PC-3 (cell line): ENCODE measurements around the gene MMS19. TPM values are rescaled to one million over a fixed set of nuclear protein-coding genes. Genes with fewer than 3 reads are reported as not detected.

Source experiments
- ATAC-seq: fragments of 200-7000 bp; cut with Tn5 transposase; 2 replicates; pipeline ENCODE4 v1.9.1; 2020; ENCODE audit warnings: mild to moderate bottlenecking, moderate library complexity
- BruUV-seq: library from RNA; stranded (reverse); fragments of 400-500 nt; replicated peaks from 2 replicates; lab custom pipeline; 2021; lab: Mats Ljungman, UMichigan
- CTCF ChIA-PET: fragments of 300-600 bp; sonication (Branson Sonifier 250); formaldehyde crosslinking; loops from one replicate; lab custom pipeline; 2022; ENCODE audit warnings: antibody characterized with exemption; lab: Charles Lee
- POLR2A ChIA-PET: fragments of 300-600 bp; sonication (Branson Sonifier 250); formaldehyde crosslinking; loops from one replicate; lab custom pipeline; 2022; ENCODE audit warnings: antibody characterized with exemption; ENCODE audit not compliant: unreplicated experiment; lab: Charles Lee
- DNase-seq: peaks from one replicate; pipeline ENCODE4 v3.0.0-alpha.2; 2015
- H2AFZ ChIP-seq: fragments of 300-600 bp; sonication (generic); 2 replicates; pipeline ENCODE4 v1.6.0; 2016; ENCODE audit warnings: antibody characterized with exemption, low read length
- H3F3A ChIP-seq: fragments of 300-600 bp; sonication (generic); one replicate; pipeline ENCODE4 v1.6.0; 2017; ENCODE audit warnings: antibody characterized with exemption, low read length, control low read depth, mild to moderate bottlenecking; ENCODE audit not compliant: unreplicated experiment
- H3K27ac ChIP-seq: fragments of 300-600 bp; sonication (generic); 2 replicates; pipeline ENCODE4 v1.5.1; 2016; ENCODE audit warnings: mild to moderate bottlenecking, low read length
- H3K27me3 ChIP-seq: fragments of 300-600 bp; sonication (generic); 2 replicates; pipeline ENCODE4 v1.6.1; 2016; ENCODE audit warnings: low read length, mixed read lengths
- H3K36me3 ChIP-seq: fragments of 300-600 bp; sonication (generic); 2 replicates; pipeline ENCODE4 v1.6.1; 2016; ENCODE audit warnings: low read depth, mixed run types, low read length, mixed read lengths
- H3K4me1 ChIP-seq: fragments of 300-600 bp; sonication (generic); 2 replicates; pipeline ENCODE4 v1.5.1; 2016; ENCODE audit warnings: low read length; ENCODE audit not compliant: insufficient read depth
- H3K4me2 ChIP-seq: fragments of 300-600 bp; sonication (generic); 2 replicates; pipeline ENCODE4 v1.6.0; 2016; ENCODE audit warnings: low read length
- H3K4me3 ChIP-seq: fragments of 300-600 bp; sonication (generic); 2 replicates; pipeline ENCODE4 v1.5.1; 2016; ENCODE audit warnings: mild to moderate bottlenecking, low read length, mixed read lengths
- H3K79me2 ChIP-seq: fragments of 300-600 bp; sonication (generic); 2 replicates; pipeline ENCODE4 v1.6.1; 2017; ENCODE audit warnings: low read length, mixed read lengths
- H3K9ac ChIP-seq: fragments of 300-600 bp; sonication (generic); 2 replicates; pipeline ENCODE4 v1.6.0; 2016; ENCODE audit warnings: mild to moderate bottlenecking, low read length
- H3K9me2 ChIP-seq: fragments of 300-600 bp; sonication (generic); replicated peaks from 2 replicates; pipeline ENCODE4 v1.6.1; 2016; ENCODE audit warnings: mixed run types, low read length, mixed read lengths
- H3K9me3 ChIP-seq: fragments of 300-600 bp; sonication (generic); 2 replicates; pipeline ENCODE4 v1.6.1; 2016; ENCODE audit warnings: low read length, mixed read lengths
- H4K20me1 ChIP-seq: fragments of 300-600 bp; sonication (generic); 2 replicates; pipeline ENCODE4 v1.6.1; 2016; ENCODE audit warnings: low read length, mixed read lengths
- EZH2 ChIP-seq: fragments of 300-600 bp; sonication (generic); IDR thresholded peaks from one replicate; pipeline ENCODE4 v1.6.1; 2017; ENCODE audit warnings: antibody characterized with exemption, mild to moderate bottlenecking, low read length; ENCODE audit not compliant: unreplicated experiment
- EZH2phosphoT487 ChIP-seq: fragments of 300-600 bp; sonication (generic); IDR thresholded peaks from 2 replicates; pipeline ENCODE4 v1.6.1; 2018; ENCODE audit warnings: mild to moderate bottlenecking, antibody characterized with exemption, low read length, borderline replicate concordance
- intact Hi-C: fragments of 100-400 bp; cut with micrococcal nuclease; formaldehyde crosslinking; loops from 2 replicates; pipeline ENCODE4 v1.9.0; 2023
- total RNA-seq: library from RNA; depleted of rRNA; stranded (reverse); fragments of >200 nt; gene quantifications from 2 replicates; pipeline ENCODE4 v1.2.3, GENCODE V29; 2014
- TF ChIP-seq, protein P1 (sequence below): fragments of 300-600 bp; sonication (generic); conservative IDR thresholded peaks from 2 replicates; pipeline ENCODE4 v1.5.1; 2017; ENCODE audit warnings: antibody characterized with exemption, low read depth, mild to moderate bottlenecking, low read length

The MMS19 gene
- total RNA-seq, 1 experiment from 2014 or later: 78.2 TPM

DNA sequence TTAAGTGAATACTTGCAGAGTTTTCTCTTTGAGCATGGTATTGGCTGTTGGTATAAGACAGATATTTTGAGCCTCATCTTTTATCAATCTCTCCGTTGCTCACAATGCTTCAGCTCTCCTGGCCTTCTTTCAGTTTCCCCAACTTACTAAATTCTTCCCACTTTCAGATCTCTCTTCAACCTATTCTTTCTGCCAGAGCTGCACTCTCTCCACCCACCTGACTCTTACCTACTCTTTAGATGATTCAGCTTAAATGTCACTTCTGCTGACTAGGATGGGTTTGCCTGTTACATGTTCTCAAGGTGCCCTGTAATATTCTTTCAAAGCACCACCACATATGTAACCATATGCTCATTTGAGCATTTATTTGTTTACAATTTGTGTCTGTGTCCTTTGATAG is 54.0 kb downstream of the MMS19 start:
- Histone ChIP-seq H3K9me2 (no peaks in the 10 kb centered on the region), H3K36me3 (no peaks in the 10 kb centered on the region), H3K4me2 (peak overlapping the region; percentile 93; the same call in 1 of the 2 replicates), H3K9ac (no peak overlapping the region), H3K79me2 (peaks cover 51% of the 10 kb centered on the region), H2AFZ (no peak overlapping the region), H3K9me3 (no peaks in the 10 kb centered on the region), H3K4me1 (peaks cover 21% of the 10 kb centered on the region), H4K20me1 (no peaks in the 10 kb centered on the region), H3F3A (no peaks in the 10 kb centered on the region), H3K27me3 (no peaks in the 10 kb centered on the region), H3K4me3 (peak overlapping the region; percentile 100; the same call in 1 of the 2 replicates), H3K27ac (no peak overlapping the region)
- TF ChIP-seq, protein P1, sequence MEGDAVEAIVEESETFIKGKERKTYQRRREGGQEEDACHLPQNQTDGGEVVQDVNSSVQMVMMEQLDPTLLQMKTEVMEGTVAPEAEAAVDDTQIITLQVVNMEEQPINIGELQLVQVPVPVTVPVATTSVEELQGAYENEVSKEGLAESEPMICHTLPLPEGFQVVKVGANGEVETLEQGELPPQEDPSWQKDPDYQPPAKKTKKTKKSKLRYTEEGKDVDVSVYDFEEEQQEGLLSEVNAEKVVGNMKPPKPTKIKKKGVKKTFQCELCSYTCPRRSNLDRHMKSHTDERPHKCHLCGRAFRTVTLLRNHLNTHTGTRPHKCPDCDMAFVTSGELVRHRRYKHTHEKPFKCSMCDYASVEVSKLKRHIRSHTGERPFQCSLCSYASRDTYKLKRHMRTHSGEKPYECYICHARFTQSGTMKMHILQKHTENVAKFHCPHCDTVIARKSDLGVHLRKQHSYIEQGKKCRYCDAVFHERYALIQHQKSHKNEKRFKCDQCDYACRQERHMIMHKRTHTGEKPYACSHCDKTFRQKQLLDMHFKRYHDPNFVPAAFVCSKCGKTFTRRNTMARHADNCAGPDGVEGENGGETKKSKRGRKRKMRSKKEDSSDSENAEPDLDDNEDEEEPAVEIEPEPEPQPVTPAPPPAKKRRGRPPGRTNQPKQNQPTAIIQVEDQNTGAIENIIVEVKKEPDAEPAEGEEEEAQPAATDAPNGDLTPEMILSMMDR: no peak
- no peak for TF ChIP-seq EZH2
- no peak for TF ChIP-seq EZH2phosphoT487
- no peak for DNase-seq
- BruUV-seq: no TSS peak
- intact Hi-C loops: no loop called here
- POLR2A ChIA-PET: no interaction called here
- CTCF ChIA-PET: no interaction called here
- no peak for ATAC-seq

DNA sequence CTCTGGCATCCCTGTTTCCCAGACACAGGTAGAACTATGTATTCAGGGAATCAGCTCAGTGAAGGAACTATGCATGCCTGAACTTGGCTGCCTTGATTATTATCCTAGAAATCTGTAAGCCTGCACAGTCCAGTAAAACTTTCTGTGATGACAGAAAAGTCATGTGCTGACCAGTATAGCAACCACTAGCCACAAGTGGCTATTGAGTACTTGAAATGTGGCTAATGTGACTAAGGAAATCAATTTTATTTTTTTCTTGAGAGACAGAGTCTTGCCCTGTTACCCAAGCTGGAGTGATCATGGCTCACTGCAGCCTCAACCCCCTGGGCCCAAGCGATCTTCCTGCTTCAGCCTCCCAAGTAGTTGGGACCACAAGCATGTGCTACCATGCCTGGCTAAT is 55.9 kb downstream of the MMS19 start:
- CTCF ChIA-PET: no interaction called here
- Histone ChIP-seq H3K4me2 (no peak overlapping the region), H3F3A (no peaks in the 10 kb centered on the region), H3K27ac (no peak overlapping the region), H3K4me3 (no peak overlapping the region), H3K27me3 (no peaks in the 10 kb centered on the region), H3K9me3 (no peaks in the 10 kb centered on the region), H2AFZ (no peak overlapping the region), H3K9me2 (no peaks in the 10 kb centered on the region), H3K9ac (no peak overlapping the region), H4K20me1 (no peaks in the 10 kb centered on the region), H3K79me2 (peaks cover 33% of the 10 kb centered on the region), H3K36me3 (no peaks in the 10 kb centered on the region), H3K4me1 (peaks cover 12% of the 10 kb centered on the region)
- POLR2A ChIA-PET: no interaction called here
- no peak for TF ChIP-seq EZH2
- no peak for TF ChIP-seq EZH2phosphoT487
- TF ChIP-seq, protein P1: no peak
- DNase-seq (no peak), ATAC-seq (no peak)
- no TSS peak for BruUV-seq
- intact Hi-C loops: no loop called here

DNA sequence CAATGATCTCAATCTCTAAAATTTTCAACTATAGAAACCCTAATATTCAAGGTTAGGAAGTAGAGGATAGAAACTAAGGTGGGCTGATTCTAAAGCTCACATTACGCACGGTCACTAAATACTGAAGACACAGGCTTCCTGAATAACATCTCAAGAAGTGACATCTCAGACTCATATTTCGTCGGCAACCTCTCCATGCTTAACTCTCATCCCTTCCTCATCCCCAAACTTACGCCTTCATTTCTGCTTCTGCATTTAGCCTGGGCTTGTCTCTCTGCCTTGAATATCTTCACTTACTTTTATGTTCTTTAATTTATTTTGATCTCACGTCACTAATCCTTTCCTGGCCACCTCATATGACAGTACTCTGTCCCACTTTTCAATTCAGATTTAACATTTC is 63.0 kb downstream of the MMS19 start:
- ChIA-PET CTCF (no interaction called here), POLR2A (no interaction called here)
- peaks cover 21% of the 10 kb centered on the region for H3K36me3 ChIP-seq
- no peak overlapping the region for H3K4me2 ChIP-seq
- no peak overlapping the region for H2AFZ ChIP-seq
- H4K20me1 ChIP-seq: no peaks in the 10 kb centered on the region
- no peak overlapping the region for H3K9ac ChIP-seq
- ATAC-seq (no peak), DNase-seq (no peak)
- no peak overlapping the region for H3K4me3 ChIP-seq
- no TSS peak for BruUV-seq
- H3K27ac ChIP-seq: no peak overlapping the region
- H3F3A ChIP-seq: no peaks in the 10 kb centered on the region
- H3K9me2 ChIP-seq: no peaks in the 10 kb centered on the region
- H3K9me3 ChIP-seq: no peaks in the 10 kb centered on the region
- peaks cover 10% of the 10 kb centered on the region for H3K79me2 ChIP-seq
- TF ChIP-seq, protein P1: no peak
- TF ChIP-seq EZH2phosphoT487: no peak
- no peak for TF ChIP-seq EZH2
- intact Hi-C loops: no loop called here
- H3K4me1 ChIP-seq: no peaks in the 10 kb centered on the region
- H3K27me3 ChIP-seq: no peaks in the 10 kb centered on the region
